Measurements from ENCODE around the gene TNNI2. TPM values are rescaled to one million over a fixed set of nuclear protein-coding genes. Genes with fewer than 3 reads are reported as not detected.

TNNI2 gene
- total and polyA plus RNA-seq, 10 of the 15 experiments (the other 5 are each of a cell fraction or from before 2014, with no cell fraction given), result 0.14 to 0.79 (median 0.37) TPM; not detected in 4

GRCh38 chr11:1827095-1827813, 11.5 kb upstream of the TNNI2 start:
- Histone ChIP-seq H3K9ac (ENCODE audit: control insufficient read depth, insufficient read depth, low read length) (no peak overlapping the region), H3K9me3 (replicated peaks; ENCODE audit: control insufficient read depth, insufficient read depth, low read length) (no peaks in the 10 kb centered on the region), H2AFZ (ENCODE audit: control insufficient read depth, low read depth, low read length) (no peak overlapping the region), H3K27ac (ENCODE audit: control insufficient read depth, insufficient read depth) (no peak overlapping the region), H3K4me2 (ENCODE audit: control insufficient read depth, insufficient read depth) (no peak overlapping the region), H3K36me3 (ENCODE audit: control insufficient read depth in 2 of 2, insufficient read depth in 2 of 2, low read length in 1 of 2) (no peaks in the 10 kb centered on the region), H4K20me1 (ENCODE audit: control insufficient read depth, insufficient read depth) (no peaks in the 10 kb centered on the region), H3K4me1 (ENCODE audit: control insufficient read depth, insufficient read depth, low read length) (no peaks in the 10 kb centered on the region), H3K4me3 (no peak overlapping the region), H3K27me3 (replicated peaks in 1 of 2; ENCODE audit: control insufficient read depth in 2 of 2, insufficient read depth in 2 of 2, low read length in 1 of 2) (peaks cover 0 to 2% of the 10 kb centered on the region in 2 experiments; a peak in 2 of 4 replicates), H3K79me2 (ENCODE audit: control insufficient read depth, insufficient read depth, low read length) (no peaks in the 10 kb centered on the region)
- in situ Hi-C loops (cut with MboI) (no loop called here), intact Hi-C loops (cut with micrococcal nuclease; ENCODE audit: unreplicated experiment) (no loop called here)
- FAIRE-seq, result no peak
- ChIA-PET CTCF (interaction anchor here (1.2 to 7.9 kb wide), 2 partner anchors 134 to 151 kb away, joined by 3 to 187 read pairs; no protein-coding TSS in a partner anchor), POLR2A (no interaction called here), SMC1A (ENCODE audit: uncharacterized antibody, unreplicated experiment) (no interaction called here), RAD21 (ENCODE audit: unreplicated experiment) (interaction anchor here (1.0 kb wide), 1 partner anchor 174 kb away, joined by 3 read pairs; no protein-coding TSS in a partner anchor)
- no peak for ATAC-seq
- no peak for DNase-seq (ENCODE audit: low read depth, low spot score)
- BruUV-seq (replicated peaks), result no TSS peak
- WGBS (ENCODE audit: insufficient coverage, insufficient replicate concordance, low lambda C conversion rate, missing lambda C conversion rate), result 42% methylated on average over 25 of the region's 27 CpGs
- TF ChIP-seq NBN (IDR thresholded peaks at IDR 0.05), result no peak
- no peak for TF ChIP-seq PAX5 (IDR thresholded peaks at IDR 0.05; ENCODE audit: borderline replicate concordance, low read depth, low read length)
- no peak for TF ChIP-seq RELB (IDR thresholded peaks at IDR 0.05; ENCODE audit: low read depth)
- TF ChIP-seq MTA3 (IDR thresholded peaks at IDR 0.05; ENCODE audit: borderline replicate concordance, low read length), result no peak
- no peak for TF ChIP-seq E2F8 (IDR thresholded peaks at IDR 0.05; ENCODE audit: low read depth, partially characterized antibody)
- TF ChIP-seq KLF5 (IDR thresholded peaks at IDR 0.05; ENCODE audit: partially characterized antibody), result no peak
- TF ChIP-seq MYC (IDR thresholded peaks at IDR 0.05; ENCODE audit: insufficient read depth, insufficient read length, insufficient replicate concordance, low read length, severe bottlenecking), result no peak
- TF ChIP-seq BCL3 (IDR thresholded peaks at IDR 0.05; ENCODE audit: borderline replicate concordance, insufficient read depth, low read depth, low read length, poor library complexity, severe bottlenecking), result no peak
- TF ChIP-seq SMARCA5 (IDR thresholded peaks at IDR 0.05), result no peak
- no peak for TF ChIP-seq CEBPZ (IDR thresholded peaks at IDR 0.05; ENCODE audit: low read depth, low read length)
- no peak for TF ChIP-seq SUZ12 (IDR thresholded peaks at IDR 0.05; ENCODE audit: unreplicated experiment)
- TF ChIP-seq POLR2AphosphoS5 (IDR thresholded peaks at IDR 0.05; ENCODE audit: low read length), result no peak
